Nucleus accumbens (tissue), 56 donors: Measurements from ENCODE around the gene MYH6.
"Not testable (repeated sequence)": the region's sequence is repeated elsewhere in the genome, so short reads cannot be mapped to it uniquely, and the experiment has no call there.

ENCODE experiments used
- DNase-seq, 56 donors: peaks; one replicate each; lab custom pipeline; 2025; lab: John Stamatoyannopoulos, UW

MYH6 gene

DNA sequence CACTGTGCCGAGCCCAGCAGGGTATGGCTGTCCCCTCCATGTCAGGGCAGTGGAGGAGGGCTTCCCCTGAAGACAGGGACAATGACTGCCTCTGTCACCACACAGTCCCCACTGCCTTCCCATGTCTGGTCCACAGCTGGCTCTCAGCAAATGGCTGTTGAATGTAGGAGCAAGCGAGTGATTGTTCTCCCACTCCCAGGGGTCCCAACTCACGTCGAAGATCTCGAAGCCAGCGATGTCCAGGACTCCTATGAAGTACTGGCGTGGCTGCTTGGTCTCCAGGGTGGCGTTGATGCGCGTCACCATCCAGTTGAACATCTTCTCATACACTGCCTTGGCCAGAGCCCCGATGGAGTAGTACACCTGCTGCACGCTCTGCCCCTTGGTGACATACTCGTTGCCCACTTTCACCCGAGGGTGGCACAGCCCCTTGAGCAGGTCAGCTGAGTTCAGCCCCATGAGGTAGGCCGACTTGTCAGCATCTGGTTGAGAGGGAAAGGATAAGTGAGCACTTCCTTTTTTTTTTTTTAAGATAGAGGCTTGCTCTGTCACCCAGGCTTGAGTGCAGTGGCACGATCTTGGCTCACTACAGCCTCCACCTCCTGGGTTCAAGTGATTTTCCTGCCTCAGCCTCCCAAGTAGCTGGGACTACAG lies 7.5 kb downstream of the MYH6 start:
- not testable (repeated sequence) for DNase-seq

DNA sequence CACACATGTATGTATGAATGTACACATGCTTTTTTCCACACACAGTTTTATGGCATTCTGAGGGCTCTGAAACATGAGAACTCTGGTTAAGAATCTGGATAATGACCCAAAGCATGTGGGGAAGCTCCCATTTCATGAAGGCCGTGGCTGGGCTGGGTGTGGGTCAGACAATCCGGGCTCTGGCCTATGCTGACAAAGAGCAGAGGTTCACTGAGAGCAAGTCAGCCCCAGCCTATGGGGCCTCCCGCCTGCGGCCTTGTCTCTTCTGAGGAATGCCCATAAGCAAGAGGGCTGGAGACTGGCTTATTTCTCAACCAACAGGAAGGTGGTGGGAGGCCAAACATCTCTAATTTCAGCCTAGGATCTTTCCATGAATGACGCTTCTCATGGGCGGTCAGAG lies 8.5 kb downstream of the MYH6 start:
- DNase-seq: no peak

GRCh38 chr14:23399136-23399535 lies 8.9 kb downstream of the MYH6 start:
- DNase-seq: no peak

DNA sequence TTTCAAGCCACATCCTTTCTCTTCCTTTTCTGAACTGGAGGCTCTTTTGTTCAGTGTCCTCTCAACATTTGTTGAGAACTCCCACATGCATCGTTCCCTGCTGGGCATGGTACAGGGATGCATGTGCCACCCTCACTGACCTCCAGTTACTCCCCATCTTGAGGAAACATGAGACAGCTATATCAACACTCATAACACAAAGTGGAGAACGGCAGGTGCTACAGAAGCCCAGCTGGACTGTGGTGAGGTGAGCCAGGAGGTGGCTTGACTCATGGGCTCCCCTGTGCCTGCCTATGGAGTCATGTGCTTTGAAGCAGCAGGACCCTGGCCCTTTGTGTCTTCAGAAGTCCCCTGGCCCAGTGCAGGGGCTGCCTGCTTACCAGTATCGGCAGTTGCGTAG lies 9.7 kb downstream of the MYH6 start:
- DNase-seq: no peak

DNA sequence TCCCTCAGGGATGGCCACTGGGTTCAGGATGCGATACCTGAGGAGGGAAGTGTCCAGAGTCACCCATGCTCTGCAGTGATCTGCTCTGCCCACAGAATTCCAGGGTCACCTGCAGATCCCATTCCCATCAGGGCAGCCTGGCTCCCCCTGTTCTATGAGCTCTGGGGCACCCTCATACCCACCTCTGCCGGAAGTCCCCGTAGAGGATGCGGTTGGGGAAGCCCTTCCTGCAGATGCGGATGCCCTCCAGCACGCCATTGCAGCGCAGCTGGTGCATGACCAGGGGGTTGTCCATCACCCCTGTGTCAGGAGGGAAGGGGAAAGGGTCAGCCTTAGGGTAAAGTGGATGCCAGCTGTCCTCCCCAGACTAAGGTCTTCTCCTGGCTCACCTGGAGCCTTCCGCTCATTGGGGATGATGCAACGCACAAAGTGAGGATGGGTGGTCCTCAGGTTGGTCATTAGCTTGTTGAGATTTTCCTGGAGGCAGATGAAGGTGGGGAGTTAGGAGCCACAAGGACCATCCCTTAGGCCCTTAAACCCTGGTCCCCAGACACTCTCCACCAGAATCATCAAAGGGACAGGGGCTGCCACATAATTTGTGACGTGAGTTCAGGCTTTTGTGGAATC lies 11.2 kb downstream of the MYH6 start:
- DNase-seq: no peak

DNA sequence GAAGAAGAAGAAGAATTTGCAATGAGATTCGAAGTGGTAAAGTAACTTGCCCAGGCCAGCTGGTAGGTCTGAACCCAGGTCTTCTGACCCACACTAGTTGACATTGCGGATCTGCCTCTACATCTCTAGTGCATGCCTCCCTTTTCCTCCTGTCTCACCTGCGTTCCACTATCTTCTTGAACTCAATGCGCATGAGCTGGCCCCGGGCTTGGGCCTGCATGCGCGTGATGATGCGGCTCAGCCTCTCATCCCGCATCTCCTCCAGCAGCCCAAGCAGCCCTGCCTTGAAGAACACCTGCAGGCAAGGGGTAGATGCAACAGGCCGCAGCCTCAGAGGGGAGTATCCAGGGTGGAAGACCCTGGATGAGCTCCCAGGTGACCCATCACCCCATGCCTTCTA lies 11.9 kb downstream of the MYH6 start:
- no peak for DNase-seq

GRCh38 chr14:23392613-23393012 lies 15.5 kb downstream of the MYH6 start:
- DNase-seq: no peak

DNA sequence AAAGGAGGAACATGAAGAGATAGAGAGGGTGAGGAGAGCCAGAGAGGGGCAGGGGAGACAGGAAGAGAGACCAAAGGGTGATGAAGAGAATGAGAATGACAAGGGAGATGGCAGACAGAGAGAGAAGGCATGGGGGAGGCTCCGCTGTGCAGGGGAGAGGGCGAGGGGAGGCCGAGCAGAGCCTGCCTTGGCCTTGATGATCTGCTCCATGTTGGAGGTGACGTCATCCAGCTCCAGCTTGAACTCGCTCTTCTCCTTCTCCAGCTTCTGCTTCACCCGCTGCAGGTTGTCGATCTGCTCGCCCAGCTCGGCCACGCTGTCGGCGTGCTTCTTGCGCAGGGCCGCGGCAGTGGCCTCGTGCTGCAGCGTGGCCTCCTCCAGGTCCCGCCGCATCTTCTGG lies 18.2 kb downstream of the MYH6 start:
- DNase-seq: not testable (repeated sequence)

GRCh38 chr14:23389396-23389795 lies 18.7 kb downstream of the MYH6 start:
- DNase-seq: no peak

DNA sequence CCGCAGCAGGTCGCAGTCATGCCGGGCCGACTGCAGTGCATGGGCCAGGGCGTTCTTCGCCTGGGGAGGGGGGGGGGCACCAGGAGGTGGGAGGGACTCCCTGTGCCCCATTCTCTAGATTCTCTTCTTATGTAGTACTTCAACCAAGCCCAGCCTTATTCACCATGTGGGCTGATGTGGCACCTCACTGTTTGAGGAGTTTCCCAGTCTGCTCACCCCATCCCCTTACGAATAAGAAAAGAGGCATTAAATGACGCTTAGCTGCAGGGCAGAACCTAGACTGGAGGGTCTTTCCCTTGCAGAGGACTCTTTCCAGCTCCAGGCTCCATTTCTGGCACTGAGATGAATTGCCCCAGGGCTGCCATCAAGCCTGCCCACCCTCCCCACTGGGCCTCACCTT lies 19.1 kb downstream of the MYH6 start:
- no peak for DNase-seq

GRCh38 chr14:23387916-23388882 lies 19.9 kb downstream of the MYH6 start:
- no peak for DNase-seq

DNA sequence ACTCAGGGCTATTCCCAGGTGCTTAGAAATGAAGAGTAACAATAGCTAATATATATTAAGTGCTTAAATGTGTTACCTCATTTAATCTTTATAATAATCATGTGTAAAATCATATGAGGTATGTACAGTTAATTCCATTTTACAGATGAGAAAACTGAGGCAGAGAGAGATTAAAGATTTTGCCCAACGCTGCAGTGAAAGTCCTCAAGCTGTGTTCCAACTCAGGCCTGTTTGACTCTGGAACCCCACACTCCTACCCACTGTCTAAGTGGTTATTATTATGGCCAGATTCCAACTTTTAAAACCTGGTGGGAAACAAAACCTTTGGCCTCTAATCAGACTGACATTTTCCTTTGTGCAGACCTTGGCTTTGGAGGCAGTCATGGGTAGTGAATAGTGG lies 21.1 kb downstream of the MYH6 start:
- no peak for DNase-seq

DNA sequence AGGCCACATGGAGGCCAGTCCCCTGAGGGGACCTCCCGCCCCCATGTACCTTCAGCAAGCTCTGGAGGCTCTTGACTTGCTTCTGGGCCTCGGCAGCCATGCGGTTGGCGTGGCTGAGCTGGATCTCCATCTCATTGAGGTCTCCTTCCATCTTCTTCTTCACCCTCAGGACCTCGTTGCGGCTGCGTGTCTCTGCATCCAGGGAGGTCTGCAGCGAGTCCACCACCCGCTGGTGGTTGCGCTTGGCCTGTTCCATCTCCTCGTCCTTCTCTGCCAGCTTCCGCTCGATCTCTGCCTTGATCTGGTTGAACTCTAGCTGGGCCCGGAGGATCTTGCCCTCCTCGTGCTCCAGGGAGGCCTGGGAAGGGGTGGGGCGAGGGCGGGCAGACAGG lies 21.8 kb downstream of the MYH6 start:
- not testable (repeated sequence) for DNase-seq

DNA sequence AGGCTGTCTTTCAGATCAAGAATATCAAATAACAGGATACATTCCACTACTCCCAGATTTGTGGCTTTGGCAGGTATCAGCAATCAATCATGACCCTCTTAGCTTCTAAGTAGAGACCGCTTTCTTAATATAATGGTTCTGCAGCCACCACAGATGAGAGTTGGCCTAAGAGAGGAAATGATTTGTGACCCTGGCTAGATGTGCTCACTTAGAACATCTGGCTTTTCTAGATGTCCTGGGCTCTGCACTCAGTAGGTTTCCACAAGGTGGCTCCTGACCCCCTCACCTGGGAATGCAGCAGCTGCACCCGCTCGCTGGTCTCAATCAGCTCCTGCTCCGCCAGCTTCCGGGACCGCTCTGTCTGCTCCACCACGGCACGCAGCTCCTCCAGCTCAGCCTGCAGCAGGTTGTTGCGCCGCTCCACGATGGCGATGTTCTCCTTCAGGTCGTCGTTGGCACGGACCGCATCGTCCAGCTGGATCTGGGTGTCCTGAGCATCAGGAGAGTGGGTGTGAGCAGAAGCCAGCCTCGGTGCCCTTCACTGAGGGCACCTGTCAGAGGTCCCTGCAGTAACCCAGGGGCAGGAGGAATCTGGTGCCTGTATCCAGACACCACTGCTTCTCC lies 22.3 kb downstream of the MYH6 start:
- DNase-seq: no peak

DNA sequence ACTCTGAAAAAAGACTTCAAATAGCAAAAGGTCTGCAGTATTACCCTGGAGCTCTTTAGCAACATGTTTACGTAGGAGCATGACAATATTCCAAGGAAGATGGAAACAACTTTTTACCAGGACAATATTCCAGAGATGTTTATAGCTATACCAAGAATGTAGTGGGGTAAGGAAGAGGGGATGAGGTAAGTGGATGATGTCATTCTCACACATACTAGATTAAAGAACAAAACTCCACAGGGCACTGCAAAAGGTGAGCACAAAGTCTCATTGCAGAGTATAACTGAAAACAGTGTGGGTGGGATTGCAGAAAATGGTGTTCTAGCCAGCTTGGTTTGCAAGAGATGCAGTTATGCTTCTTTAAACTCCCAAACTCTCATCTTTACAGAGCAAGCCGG lies 22.8 kb downstream of the MYH6 start:
- no peak for DNase-seq

GRCh38 chr14:23384364-23385080 lies 23.6 kb downstream of the MYH6 start:
- DNase-seq: no peak

GRCh38 chr14:23382731-23383440 lies 25.2 kb downstream of the MYH6 start:
- DNase-seq: no peak

DNA sequence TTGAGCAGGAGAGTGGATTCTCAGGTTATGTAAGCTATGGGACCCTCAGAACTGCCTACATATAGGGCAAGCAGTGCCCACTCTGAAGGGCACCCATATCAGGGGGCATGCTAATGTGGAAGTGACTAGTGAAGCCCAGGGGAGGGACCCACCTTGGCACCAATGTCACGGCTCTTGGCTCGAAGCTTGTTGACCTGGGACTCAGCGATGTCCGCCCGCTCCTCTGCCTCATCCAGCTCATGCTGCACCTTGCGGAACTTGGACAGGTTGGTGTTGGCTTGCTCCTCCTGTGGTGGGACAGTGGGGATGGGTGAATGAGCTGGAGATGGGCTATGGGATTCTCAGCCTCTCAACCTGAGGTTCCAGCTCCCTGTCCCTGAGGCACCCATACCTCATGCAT lies 25.8 kb downstream of the MYH6 start:
- DNase-seq: no peak

- no peak for DNase-seq
Measured at GRCh38 chr14:23381871-23382270, 26.2 kb downstream of the MYH6 start.

- no peak for DNase-seq
Measured at GRCh38 chr14:23380976-23381375, 27.1 kb downstream of the MYH6 start.
